ENCODE measurements around the gene OR52E1.

Gene OR52E1

GRCh38 chr11:5118893-5119292 lies 49.5 kb downstream of the OR52E1 start:
- FAIRE-seq, result no peak

Measured in islet of Langerhans (tissue), 1 donor.